Measurements from ENCODE around the gene ENOX1.

DNA sequence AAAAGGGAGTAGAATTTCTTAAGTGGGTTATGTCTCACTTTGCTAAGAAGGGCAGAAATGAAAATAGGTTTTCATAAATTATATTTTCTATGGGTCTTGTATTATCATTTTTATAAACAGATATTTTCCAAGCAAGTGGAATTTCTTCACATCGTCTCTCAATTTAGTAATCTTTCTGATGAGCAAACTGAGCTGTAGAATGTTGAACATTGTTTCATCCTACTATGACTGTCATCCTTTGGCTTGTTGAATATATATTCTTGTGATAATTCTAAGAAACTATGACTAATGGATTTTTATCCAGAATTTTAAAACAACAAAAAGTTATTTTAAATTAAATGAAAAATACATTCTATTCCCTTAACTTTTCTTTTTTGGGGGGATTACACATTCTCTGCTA lies 313.8 kb downstream of the ENOX1 start:
- TF ChIP-seq, protein P1, sequence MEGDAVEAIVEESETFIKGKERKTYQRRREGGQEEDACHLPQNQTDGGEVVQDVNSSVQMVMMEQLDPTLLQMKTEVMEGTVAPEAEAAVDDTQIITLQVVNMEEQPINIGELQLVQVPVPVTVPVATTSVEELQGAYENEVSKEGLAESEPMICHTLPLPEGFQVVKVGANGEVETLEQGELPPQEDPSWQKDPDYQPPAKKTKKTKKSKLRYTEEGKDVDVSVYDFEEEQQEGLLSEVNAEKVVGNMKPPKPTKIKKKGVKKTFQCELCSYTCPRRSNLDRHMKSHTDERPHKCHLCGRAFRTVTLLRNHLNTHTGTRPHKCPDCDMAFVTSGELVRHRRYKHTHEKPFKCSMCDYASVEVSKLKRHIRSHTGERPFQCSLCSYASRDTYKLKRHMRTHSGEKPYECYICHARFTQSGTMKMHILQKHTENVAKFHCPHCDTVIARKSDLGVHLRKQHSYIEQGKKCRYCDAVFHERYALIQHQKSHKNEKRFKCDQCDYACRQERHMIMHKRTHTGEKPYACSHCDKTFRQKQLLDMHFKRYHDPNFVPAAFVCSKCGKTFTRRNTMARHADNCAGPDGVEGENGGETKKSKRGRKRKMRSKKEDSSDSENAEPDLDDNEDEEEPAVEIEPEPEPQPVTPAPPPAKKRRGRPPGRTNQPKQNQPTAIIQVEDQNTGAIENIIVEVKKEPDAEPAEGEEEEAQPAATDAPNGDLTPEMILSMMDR (IDR thresholded peaks at IDR 0.05), result no peak
- TF ChIP-seq POLR2A (IDR thresholded peaks at IDR 0.05), result no peak
